NOMO-1 treated with dmso at 0.1 percent for 144 hours (cell line): ENCODE results near the gene KAT7.

ENCODE experiments used
- DNase-seq: peaks from one replicate; lab custom pipeline; 2025; ENCODE audit not compliant: unreplicated experiment; lab: John Stamatoyannopoulos, UW

Gene KAT7

DNA sequence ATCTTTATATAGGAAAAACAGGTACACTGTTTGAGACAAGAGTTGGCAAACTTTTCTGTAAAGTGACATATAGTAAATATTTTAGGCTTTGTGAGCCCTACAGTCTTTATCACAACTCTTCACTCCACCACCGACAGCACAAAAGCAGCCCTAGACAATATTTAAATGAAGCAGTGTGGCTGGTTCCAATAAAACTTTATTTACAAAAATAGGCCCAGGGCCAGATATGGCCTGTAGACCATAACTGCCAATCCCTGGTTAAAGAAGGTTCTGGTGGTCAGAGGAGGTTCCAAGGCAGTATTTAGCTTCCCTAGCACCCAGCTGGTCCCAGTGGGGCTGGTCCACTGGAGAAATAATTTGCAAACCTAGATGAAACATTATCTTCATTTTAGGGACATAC lies 28.2 kb upstream of the KAT7 start:
- no peak for DNase-seq

DNA sequence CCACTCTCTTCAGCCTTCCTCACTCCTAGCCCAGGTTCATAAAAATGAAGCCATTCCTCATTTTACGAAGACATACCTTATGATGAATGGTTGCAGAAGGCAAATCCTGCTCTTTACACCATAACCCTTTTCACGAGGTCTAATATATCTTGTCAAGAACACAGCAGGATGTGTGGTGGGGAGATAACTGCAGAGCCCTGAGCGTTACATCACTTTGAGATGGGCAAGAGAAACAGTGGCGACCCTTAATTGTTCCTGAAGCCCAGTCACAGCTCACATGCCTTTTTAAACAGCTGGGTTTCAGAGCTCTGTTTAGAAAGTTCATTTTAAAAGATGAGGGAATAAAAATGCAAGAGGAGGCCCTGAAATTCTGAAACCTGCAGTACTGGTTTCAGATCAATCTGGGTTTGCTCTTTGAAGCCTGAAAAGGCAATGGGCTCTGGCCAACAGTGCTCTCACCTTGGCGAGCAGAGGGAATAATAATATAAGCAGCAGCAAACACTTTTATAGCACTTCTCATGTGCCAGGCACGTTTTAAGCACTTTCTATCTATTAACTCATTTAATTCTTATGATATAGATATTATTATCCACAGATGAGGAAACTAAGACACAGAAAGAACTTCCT lies 27.4 kb upstream of the KAT7 start:
- DNase-seq, result no peak

DNA sequence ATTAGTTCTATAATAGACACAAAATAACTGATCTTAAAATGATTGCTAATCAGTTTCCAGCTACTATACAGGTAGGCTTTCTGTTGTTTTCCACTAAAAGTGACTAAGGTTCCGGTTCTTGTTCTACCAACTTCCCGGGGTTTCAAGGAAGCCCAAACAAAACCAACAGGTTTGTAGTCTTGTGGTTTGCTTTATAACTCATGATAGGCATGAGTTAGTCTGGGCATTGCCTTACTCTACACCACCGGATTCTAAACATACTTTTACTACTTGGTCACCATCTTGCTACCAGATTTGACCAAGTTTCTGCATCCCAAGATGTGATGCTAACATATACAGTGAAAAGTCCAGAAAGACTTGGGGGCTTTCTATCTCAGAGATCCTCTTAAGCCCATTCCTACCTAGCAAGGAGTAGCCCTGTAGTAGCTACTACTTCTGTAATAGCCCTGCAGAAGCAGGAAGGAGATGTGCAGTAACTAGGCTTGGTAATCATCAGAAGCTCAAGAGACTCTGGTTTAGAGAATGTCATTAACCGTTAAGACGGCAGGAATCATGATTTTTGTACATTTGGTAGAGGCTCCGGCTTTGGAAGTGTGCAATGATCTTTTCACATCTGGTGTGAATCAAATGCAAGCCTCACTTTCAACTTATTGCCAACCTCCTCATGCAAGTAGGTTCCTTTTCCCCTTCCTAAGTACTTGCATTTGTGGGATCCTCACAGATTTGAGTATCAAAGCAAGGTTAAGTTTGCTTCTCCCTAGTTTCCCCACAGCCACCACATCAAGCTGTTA lies 26.1 kb upstream of the KAT7 start:
- DNase-seq, result peak; percentile 20

DNA sequence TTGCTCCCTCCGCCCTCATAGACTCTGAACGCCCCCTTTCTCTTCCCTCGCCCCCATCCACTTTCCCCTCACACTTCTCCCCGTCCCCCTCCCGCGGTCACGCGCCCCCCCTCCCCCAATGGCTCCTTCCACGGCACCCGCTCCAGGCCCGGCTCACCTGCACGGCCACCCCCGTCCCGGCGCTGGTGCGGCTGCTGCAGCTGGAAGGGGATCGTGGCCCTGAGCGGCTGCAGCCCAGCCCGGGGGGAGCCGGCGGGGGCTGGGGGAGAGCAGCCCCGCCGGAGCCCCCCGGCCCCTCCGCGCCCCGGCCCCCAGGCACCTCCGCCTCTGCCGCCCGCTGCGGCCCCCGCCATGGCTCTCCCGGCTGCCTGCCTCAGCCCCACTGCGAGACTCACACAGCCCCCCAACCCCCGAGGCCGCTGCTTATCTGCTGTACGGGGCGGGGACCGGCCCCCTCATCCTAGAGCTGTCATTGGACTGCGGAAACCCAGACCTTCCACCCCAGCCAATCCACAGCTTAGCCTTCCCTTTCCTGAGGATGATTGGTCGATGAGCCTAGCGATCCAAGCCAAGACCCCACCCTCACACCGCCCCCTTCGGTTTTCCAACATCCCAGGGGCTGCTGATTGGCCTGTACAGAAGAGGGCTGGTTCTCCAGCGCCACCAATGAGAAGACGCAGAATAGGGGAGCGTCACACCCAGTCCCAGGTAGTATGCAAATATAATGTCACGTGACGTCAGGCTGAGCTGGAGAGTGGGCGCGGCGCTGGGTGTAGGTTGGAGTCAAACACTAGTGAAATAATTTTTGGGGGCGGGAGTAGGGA lies 24.5 kb upstream of the KAT7 start, which contains the start of gene FAM117A:
Gene FAM117A (minus strand): TSS at position 397 of the 824 bp plus-strand sequence. CDS start 44 bp downstream, at position 353.
- peak; percentile 100 for DNase-seq

DNA sequence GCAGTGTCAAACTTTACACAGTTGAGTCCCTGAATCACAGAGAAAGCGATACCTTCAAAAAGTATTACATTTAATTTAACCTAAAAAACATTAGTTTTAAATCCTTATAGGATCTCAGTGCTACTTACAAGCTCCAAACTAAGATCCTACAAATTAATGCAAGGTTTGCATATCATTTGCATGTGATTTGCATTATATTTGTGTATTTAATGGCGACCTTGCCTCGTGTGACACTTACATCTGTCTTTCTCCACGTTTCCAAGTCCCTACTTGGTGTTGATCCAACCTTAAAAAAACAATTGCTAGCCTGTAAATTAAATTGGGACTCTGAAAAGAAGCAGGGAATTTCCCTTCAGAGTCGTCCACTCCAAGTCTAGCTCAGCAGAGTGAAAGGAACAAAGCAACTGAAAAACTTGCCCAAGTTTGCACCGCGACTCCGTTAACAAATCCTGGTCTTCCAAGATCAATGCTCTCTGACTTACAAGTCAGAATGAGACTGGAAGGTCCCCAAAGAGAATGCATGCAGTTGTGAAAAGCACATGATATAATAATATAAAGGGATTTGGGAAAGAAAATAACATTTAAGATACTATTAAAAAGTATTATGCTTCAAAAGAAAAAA lies 23.8 kb upstream of the KAT7 start:
- DNase-seq, result no peak

DNA sequence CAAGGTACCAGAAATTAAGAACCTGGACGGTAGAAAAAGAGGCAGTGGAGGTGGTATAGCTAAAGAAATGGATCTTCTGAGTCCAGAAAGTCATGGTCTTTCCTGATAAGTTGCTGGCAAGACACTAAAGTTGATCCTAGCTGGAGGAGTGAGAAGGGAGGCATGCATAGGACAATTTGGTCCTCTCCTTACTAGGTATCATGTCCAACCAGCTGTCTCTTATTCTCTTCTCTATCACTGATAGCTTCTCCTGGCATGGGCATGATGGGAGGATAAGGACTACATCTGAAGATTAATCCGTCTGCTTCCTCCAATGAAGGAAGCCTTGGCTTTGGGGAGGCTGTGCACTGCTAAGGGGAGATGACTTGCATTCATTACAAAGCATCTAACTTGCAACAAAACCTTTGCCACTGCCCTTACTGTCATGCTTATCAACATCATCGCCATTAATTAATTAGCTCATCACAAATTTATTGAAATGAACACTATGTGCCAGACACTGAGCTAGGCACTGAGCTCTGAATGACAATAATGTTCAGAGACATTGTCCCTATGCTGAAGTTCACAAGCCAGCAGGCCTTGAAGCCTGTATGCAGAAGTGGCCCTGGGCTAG lies 21.5 kb upstream of the KAT7 start:
- DNase-seq, result no peak

DNA sequence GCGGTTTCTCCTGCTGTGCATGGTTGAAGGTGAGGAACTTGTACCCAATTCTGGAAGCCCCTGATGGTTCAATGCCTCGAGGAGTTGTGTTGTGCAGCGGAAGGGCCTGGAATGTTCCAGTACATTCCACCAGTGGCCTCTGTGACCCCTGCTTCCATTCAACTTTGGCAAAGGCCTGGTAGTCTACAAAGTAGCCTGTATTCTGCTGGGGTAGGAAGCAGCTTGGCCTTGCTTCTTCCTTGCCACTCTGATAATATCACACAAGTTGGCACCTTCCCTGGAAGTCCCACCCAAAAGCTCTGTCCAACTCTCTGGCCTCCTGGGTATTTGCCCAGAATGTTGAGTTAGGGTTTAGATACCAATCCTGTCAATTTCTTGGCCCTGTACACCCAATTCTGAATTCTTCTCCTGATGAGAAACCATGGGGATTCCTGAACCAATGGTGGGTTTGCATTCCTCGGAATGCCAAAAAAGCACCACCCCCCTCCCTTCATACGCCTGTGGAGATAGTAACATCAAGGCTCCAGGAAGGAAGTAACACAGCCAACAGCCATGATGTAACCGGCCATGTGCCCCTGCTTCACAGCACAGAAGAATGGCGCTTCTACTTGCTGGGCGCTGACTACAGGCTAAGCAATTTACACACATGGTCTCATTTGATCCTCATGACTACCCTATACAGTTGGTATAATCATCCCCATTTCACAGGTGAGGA lies 12.8 kb upstream of the KAT7 start:
- no peak for DNase-seq

DNA sequence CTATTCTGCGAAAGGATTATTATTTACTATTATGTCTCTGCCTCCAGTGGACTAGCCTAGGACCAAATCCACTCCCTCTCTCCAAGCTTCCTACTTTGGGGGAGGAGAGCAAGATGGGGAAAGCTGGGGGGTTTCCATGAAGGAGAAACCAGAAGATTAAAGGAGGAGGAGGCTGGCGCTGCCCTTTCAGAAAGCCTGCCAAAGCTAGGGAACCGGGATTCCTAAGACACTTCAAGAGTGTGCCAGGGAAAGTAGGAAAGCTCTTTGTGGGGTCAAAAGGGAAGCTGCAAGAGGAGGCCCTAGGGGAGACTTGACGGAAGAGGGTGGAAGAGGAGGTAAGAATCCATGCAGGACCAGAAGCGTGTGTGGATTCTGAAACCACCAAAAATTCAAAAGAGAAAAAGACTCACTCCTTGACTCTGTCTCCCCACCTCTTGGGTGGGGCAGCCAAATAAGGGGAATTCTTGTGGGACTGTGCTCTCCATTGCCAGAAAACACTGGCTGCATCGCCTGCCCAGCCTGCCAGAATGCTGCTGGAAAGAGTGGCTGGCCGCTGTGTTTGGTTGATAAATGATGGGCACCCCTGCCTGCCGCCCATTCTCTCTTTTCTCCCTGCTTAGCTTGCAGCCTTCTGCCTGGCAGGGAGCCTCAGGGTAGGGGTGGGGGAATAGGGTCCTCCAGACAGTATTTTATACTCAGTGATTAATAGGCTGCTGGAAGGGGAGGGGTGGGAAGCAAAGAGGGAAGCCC lies 11.8 kb upstream of the KAT7 start:
- no peak for DNase-seq

DNA sequence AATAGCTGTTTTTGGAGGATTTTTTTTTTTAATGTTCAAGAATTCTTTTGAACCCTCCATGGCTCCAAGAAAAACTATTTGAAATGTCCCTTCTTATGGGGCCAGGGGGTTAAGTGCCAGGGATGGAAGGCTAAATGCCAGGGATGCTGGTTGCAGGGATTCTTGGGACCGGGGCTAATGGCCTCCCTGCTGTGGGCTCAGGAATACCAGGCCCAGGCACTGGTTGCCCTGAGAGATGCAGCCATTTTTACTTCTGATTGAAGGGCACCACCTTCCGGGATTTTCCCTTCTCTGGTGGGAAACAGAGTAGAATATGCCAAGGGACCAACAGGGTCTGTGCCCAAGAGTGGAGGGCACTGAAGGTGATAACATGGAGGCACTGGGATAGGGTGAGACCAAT lies 10.9 kb upstream of the KAT7 start:
- DNase-seq, result no peak

DNA sequence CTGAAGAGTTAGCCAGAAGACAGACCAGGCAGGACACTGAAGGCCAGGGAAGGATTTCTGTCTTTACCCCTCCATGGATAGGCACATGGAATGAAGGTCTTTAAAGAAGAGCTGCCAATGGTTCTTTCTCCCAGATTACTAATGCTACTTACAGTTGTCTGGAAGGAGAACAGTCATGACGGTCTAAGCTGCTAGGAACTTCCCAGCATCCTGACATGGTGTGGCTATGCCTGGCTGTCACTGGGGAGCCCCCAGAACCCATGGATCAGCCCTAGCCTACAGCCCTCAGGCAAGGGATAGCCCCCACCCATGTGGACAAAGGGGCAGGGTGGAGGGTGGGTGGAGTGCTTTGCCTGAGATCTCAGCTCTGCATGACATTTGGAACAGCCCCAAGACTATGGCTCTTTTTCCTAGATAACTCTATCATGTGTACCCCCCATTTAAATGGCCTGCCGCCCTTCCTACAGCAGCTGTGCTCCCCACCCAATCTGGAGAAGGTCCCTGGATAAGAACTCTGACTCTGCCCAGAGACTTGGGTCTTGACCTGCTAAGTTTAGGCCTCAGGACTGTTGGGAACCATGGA lies 9.2 kb upstream of the KAT7 start:
- no peak for DNase-seq

DNA sequence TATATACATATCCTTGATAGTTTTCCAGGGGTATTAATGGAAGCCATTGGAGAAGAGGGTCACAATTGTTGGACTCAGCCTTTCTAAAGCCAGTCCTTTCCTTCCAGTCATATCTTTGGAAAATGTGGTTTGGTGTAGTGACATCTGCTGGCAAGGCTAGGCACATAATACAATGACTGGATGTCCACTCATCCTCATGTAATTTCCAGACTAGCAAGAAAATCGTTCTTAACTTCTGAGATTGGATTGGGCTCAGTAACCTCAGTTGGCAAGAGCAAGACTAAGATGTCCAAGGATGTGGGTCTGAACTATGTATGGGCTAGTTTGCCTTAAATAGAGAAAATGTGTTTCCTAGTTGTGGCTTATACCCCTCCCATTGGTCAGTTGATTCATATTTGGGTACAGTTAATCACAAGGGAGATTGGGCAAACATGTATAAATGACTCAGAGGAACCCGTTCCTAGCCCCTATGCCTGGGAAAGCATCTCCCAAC lies 8.7 kb upstream of the KAT7 start:
- no peak for DNase-seq

DNA sequence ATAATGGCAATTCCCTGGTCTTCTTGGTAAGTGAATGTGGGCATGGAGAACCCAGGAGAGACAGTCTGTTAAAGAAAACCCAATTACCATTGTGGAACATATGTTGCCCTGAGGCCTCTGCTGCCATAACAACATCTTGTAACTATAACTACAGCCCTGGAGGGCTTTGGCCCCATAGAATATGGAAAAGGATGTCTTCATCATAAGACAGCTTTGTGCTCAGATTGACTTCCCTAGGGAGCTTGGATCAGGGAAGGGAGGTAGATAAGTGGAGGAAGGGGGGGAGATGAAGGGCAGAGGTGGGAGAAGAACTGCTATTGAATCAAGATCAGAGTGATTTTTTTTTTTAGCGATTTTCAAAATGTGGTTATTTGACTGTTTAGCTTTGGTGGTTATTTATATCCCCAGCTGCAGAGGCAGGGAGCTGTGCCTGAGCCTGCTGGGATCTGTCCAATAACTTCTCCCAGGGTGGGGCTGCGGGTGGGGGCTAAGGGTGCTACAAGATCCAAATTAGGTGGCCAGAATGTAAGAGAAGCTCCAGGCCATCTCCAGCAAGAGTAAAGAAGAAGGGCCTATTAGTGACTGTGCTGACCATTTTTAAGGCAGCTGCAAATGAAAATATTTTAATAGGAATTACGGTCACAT lies 5.3 kb upstream of the KAT7 start:
- DNase-seq, result no peak

DNA sequence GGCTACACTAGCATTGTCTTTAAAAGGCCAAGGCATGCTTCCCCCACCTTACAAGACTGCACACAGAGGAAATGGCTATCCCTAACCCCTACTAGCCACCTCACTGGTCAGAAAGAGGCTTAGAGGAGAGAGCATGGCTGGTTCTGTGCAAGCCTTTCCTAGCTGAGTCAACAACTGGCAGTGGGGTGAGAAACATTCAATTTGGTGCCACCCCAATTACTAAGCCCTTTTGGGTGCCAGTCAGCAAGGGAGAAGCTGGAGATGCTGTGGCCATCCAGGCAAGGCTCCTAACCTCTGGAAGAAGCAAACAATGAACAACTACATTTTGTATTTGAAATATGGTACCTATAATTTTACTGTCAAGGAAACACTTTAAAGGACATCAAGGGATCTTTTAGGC lies 4.7 kb upstream of the KAT7 start:
- no peak for DNase-seq

DNA sequence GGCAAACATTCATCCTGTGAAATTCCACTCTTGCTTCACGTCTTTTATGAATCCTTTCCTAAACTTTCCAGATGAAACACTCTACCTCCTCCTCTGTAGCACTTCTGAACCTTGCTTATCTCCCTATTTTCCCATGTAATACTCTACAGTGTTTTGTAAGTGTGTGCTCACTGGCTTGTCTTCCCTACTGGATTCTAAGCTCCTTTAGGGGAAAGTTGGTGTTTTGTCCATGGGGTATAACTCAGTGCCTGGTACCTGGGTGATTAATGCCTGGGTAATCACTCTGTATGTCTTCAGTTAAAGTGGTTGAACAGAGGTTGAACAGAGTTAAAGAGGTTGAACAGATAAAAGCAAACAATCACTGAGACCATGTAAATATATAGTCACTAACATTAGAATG lies 3.8 kb upstream of the KAT7 start:
- no peak for DNase-seq

DNA sequence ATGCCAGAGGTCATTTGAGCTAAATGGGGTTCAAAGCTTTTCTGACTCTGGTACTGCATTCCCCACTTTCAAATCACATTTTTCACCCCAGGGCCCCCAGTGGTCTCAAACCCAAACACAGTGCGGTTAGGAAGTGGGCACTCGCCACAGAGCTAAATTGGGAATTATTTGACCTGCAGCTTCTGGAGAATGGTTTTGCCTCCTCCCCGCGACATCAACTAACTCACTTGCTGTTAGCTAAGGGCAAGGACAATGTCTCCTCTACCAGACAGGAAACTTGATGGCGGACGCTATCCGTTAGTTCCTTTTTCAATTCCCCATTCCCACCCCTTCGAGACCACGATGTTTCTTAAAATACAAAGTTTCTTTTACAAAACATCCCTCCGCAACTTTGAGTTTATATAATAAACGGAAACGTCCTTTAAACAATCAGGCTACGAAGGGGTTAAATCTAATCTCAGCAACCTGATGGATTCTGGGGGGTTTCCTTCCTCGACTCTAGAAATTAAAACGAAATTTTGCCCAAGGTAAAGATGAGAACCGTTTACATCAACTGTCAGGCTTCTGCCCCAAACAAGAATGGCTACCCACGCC lies 500 bp upstream of the KAT7 start:
- DNase-seq, result no peak

DNA sequence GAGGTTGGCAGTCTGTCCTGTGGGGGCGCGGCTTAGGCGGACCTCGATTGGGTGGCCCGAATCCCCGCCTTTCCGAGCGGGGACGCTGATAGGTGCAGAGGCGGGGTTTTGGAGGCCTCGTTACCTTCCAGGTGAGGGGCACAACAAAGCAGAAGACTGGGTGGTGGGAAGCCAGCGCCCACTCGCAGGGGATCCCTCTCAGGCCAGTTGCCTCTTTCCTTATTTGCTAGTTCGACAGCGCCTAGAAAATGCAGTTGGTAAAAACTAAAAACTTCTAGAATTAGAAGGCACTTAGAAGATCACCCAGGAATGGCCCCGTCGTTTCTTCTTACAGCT lies 730 bp downstream of the KAT7 start:
- no peak for DNase-seq

DNA sequence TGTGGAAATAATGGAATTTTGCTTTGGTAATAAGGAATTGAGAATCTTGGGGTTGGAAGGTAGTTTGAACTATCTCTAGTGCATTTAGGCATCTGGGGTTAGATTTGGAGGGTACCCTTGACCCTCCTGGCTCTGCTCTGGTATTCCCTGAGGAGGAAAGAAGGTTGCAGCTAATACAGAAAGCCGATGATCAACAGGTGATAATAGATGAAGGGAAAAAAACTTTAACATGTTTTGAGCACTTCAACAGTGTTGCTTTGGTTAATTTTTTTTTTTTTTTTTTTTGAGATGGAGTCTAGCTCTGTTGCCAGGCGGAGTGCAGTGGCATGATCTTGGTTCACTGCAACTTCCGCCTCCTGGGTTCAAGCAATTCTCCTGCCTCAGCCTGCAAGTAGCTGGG lies 4.8 kb downstream of the KAT7 start:
- DNase-seq, result no peak

DNA sequence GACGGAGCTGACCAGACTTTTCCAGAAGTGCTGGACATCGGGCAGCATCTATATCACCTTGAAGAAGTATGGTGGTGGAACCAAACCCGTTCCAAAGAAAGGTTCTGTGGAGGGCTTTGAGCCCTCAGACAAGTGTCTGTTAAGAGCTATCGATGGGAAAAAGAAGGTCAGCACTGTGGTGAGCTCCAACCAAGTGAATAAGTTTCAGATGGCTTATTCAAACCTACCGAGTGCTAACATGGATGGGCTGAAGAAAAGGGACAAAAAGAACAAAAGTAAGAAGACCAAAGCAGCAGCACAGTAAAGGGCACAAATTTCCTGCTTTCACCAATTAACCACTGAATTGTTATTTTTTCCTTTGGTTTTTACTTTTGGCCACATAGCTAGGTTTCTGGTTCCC lies 6.9 kb downstream of the KAT7 start:
- no peak for DNase-seq
